ENCODE results near the gene ARHGAP26. TPM values are rescaled to one million over a fixed set of nuclear protein-coding genes. Genes with fewer than 3 reads are reported as not detected.

The ARHGAP26 gene
- total and polyA plus RNA-seq, 10 donors = 4.2 to 148 (median 55.5) TPM

- peaks cover 13 to 40% (median 26%) of the 10 kb centered on the region in 6 donors for H3K4me1 ChIP-seq
- H3K27me3 ChIP-seq (replicated peaks in 1 of 7) = no peaks in the 10 kb centered on the region
- intact Hi-C loops (cut with DNase I; ENCODE audit: low total_unique reads) = no loop called here
- H3K4me3 ChIP-seq = no peak overlapping the region
- no peaks in the 10 kb centered on the region for H3K9me3 ChIP-seq
- no peak for DNase-seq
- H3K36me3 ChIP-seq = no peaks in the 10 kb centered on the region
- no peak overlapping the region for H3K27ac ChIP-seq
- TF ChIP-seq POLR2A (IDR thresholded peaks at IDR 0.05) (no peak), POLR2AphosphoS5 (IDR thresholded peaks at IDR 0.05) (no peak), CTCF (IDR thresholded peaks at IDR 0.05 in 8 of 11, conservative IDR thresholded peaks at IDR 0.05 in 3 of 11) (no peak)
- WGBS, 5 donors = 63 to 93% (median 82%) methylated on average over 1 of the region's 1 CpG
Measured at GRCh38 chr5:142767911-142768310, 2.3 kb upstream of the ARHGAP26 start.

- Histone ChIP-seq H3K27me3 (replicated peaks in 1 of 7) (no peaks in the 10 kb centered on the region), H3K27ac (peak overlapping the region; percentile 61 to 95 (median 93)), H3K4me1 (peaks cover 13 to 54% (median 32%) of the 10 kb centered on the region in 6 donors), H3K9me3 (no peaks in the 10 kb centered on the region), H3K4me3 (peak overlapping the region; percentile 75 to 97 (median 84)), H3K36me3 (no peaks in the 10 kb centered on the region)
- 10 to 19% (median 13%) methylated on average over 14 to 15 of the region's 15 CpGs for WGBS, 5 donors
- intact Hi-C loops (cut with DNase I; ENCODE audit: low total_unique reads) = no loop called here
- DNase-seq = no peak
- TF ChIP-seq POLR2AphosphoS5 (IDR thresholded peaks at IDR 0.05) = no peak
- TF ChIP-seq CTCF (IDR thresholded peaks at IDR 0.05 in 8 of 11, conservative IDR thresholded peaks at IDR 0.05 in 3 of 11) = no peak
- TF ChIP-seq POLR2A (IDR thresholded peaks at IDR 0.05) = no peak
Measured at GRCh38 chr5:142769251-142769792, 855 bp upstream of the ARHGAP26 start.

GRCh38 chr5:142770650-142771609, 753 bp downstream of the ARHGAP26 start:
- peaks cover 13 to 70% (median 33%) of the 10 kb centered on the region in 6 donors for H3K4me1 ChIP-seq
- 1 to 6% (median 1%) methylated on average over 14 to 86 of the region's 86 CpGs for WGBS, 5 donors
- H3K27me3 ChIP-seq (replicated peaks in 1 of 7) = no peaks in the 10 kb centered on the region
- H3K4me3 ChIP-seq = peak overlapping the region; percentile 75 to 97 (median 84)
- DNase-seq = peak; percentile 94
- TF ChIP-seq CTCF (IDR thresholded peaks at IDR 0.05 in 8 of 11, conservative IDR thresholded peaks at IDR 0.05 in 3 of 11) (peak in 1 of 11 experiments; percentile 18), POLR2A (IDR thresholded peaks at IDR 0.05) (no peak), POLR2AphosphoS5 (IDR thresholded peaks at IDR 0.05) (peak; percentile 48 to 71 (median 50))
- no peaks in the 10 kb centered on the region for H3K36me3 ChIP-seq
- intact Hi-C loops (cut with DNase I; ENCODE audit: low total_unique reads) = no loop called here
- H3K9me3 ChIP-seq = no peaks in the 10 kb centered on the region
- H3K27ac ChIP-seq = peak overlapping the region; percentile 61 to 95 (median 93)

GRCh38 chr5:142771666-142772065, 1.5 kb downstream of the ARHGAP26 start:
- TF ChIP-seq CTCF (IDR thresholded peaks at IDR 0.05 in 8 of 11, conservative IDR thresholded peaks at IDR 0.05 in 3 of 11) = no peak
- TF ChIP-seq POLR2AphosphoS5 (IDR thresholded peaks at IDR 0.05) = no peak
- TF ChIP-seq POLR2A (IDR thresholded peaks at IDR 0.05) = no peak
- Histone ChIP-seq H3K36me3 (no peaks in the 10 kb centered on the region), H3K9me3 (no peaks in the 10 kb centered on the region), H3K27me3 (replicated peaks in 1 of 7) (no peaks in the 10 kb centered on the region), H3K4me3 (peak overlapping the region; percentile 75 to 97 (median 84)), H3K4me1 (peaks cover 13 to 77% (median 37%) of the 10 kb centered on the region in 6 donors), H3K27ac (peak overlapping the region in 4 of 8 donors; percentile 89 to 95 (median 94))
- DNase-seq = no peak
- 41 to 68% (median 56%) methylated on average over 5 of the region's 5 CpGs for WGBS, 5 donors
- intact Hi-C loops (cut with DNase I; ENCODE audit: low total_unique reads) = no loop called here
